Measurements from ENCODE around the gene MCFD2.

Gene MCFD2

DNA sequence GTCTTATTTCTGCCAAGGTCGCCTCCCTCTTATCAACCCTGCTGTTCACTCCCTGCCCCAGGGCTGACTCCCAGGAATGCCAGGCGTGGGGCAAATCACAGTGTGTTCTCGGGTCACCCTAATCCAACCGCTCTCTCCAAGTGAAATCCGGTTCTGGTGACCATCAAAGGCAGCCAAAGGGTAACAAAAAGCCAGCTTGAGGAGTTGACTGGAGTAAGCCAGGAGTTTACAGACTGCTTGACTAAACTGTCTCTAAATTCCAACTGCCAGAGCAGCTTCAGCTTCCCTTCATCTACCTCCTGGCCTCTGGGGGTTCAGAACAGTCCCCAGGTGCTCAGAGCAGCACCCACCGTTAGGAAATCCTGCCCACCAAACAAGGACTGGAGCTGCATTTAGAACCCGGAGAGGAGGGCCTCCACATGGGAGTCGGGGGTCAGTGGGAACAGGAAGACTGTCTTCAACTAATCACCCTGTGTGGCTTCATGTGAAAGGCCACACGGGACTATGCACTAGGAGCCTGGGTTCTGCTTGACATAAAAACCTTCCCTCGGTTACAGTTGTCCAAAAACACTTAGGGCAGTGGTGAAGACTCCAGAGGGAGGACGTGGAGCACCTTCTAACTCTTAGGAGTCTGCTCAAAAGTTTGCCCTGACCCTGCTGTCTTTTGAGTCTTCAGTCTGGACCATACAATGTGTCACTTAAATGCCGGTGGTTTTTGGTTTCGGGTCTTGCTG, 24.2 kb upstream of the MCFD2 start:
- no peak for DNase-seq (ENCODE audit: low read depth in 2 of 2, low spot score in 1 of 2)

DNA sequence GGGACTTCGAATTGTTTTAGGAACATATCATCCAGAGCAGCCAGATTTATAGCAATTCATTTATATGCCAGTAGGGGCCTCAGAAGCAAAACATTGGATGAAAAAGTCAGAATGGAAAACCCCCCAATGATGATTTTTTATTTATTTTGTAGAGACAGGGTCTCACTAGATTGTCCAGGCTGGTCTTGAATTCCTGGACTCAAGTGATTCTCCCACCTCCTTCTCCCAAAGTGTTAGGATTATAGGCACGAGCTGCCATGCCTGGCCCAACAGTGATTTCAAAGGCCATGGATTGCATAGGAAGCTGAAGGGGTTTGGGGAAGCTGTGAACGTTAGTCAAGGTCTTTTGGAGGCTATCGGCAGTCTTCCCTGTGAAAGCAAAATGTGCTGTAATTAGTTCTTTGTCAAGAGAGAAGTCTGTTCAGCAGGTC, 21.9 kb upstream of the MCFD2 start:
- no peak for DNase-seq (ENCODE audit: low read depth in 2 of 2, low spot score in 1 of 2)

DNA sequence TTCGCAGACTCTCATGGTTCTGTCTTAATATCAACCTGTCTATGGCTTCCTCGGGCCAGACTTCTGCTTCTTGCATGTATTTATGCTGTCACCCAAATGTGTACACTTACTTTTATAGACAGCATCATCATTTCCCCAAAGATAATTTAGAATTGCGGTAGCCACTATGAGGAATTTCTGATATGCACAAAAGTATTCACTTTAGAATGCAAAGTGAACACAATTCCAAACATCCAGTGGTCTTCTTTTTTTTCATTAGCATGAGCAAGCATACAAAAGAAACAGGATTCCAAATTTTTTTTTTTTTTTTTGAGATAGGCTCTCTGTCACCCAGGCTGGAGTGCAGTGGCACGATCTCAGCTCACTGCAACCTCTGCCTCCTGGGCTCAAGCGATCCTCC, 21.0 kb upstream of the MCFD2 start:
- DNase-seq (ENCODE audit: low read depth in 2 of 2, low spot score in 1 of 2) = no peak

DNA sequence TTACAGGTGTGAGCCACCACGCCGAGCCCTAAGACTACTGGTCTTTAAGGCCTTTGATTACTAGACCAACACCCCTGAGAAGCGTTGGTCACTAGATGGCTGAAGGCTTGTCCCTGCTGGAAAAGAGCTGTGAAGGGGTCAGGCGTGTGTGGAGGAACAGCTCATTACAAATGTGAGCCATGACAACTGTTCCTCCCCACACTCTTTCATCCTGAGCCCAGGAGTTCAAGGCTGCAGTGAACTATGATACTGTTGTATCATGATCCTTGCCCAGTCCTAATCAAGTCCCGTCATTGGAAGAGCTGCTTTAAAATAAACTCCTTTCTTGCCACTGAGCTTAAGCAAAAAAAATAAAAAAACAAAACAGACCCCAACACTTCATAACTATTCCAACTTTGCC, 19.5 kb upstream of the MCFD2 start:
- no peak for DNase-seq (ENCODE audit: low read depth in 2 of 2, low spot score in 1 of 2)

- DNase-seq (ENCODE audit: low read depth in 2 of 2, low spot score in 1 of 2) = no peak
Observed at GRCh38 chr2:46929612-46930011, 14.0 kb upstream of the MCFD2 start.

DNA sequence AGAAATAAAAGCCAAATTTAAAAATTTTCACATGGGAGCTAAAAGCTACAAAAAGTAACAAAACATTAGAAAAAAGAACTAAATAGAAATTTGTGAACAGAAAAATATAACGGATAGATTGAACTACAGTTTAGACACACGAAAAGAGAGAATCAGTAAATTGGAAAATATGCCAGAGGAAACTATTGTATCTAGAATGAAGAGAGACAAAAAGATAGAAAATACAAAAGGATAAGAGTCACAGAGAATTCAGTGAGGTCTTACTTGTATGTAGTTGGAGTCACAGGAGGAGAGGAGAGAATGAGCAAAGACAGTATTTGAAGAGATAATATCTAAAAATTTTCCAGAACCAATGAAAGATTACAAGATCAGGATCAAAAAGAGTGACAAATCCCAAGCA, 11.3 kb upstream of the MCFD2 start:
- no peak for DNase-seq (ENCODE audit: low read depth in 2 of 2, low spot score in 1 of 2)

- DNase-seq (ENCODE audit: low read depth in 2 of 2, low spot score in 1 of 2) = no peak
Observed at GRCh38 chr2:46925474-46926351, 10.1 kb upstream of the MCFD2 start.

DNA sequence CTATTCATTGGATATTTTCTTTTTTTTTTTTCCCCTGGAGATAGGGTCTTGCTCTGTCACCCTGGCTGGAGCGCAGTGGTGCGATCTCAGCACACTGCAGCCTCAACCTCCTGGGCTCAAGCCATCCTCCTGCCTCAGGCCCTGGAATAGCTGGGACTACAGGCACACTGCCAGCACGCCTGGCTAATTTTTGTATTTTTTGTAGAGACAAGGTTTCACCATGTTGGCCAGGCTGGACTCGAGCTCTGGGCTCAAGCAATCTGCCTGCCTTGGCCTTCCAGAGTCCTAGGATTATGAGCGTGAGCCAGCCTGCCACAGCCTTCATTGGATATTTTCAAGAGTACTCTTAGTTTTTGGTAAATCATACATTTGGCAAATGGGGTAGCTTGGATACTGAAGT, 9.0 kb upstream of the MCFD2 start:
- DNase-seq (ENCODE audit: low read depth in 2 of 2, low spot score in 1 of 2) = no peak

DNA sequence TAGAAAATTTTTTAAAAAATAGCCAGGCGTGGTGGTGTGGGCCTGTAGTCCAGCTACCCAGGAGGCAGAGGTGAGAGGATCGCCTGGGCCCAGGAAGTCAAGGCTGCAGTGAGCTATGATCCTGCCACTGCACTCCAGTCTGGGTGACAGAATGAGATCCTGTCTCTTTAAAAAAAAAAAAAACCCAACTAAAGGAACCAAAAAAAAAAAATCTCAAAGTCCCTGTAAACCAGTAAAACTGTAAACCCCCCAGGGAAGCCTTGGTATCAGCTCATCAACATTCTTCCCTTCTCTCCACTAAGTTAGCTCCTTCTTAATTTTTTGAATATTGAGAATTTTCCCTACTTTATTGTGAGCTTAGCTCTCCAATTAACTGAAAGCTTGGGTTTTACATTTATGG, 8.4 kb upstream of the MCFD2 start:
- no peak for DNase-seq (ENCODE audit: low read depth in 2 of 2, low spot score in 1 of 2)

GRCh38 chr2:46923041-46923528, 7.5 kb upstream of the MCFD2 start:
- DNase-seq (ENCODE audit: low read depth in 2 of 2, low spot score in 1 of 2) = no peak

DNA sequence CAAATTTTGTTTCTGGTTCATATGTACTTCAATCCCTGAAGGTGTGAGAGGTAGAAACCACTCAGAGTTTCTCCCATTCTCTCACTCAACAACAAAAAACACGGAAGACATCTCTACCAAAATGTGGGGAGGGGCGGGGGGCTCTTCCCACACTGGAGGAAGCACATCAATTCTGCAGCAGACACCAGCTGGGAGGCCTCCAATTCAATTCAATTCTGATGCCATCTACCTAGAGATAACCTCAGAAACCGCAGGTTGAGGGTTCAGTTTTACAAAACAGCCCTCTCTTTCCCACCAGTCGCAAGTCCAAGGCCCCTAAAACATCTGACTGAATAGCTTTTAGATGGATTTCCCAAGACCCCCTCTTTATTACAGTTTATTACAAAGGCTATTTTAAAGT, 7.0 kb upstream of the MCFD2 start:
- no peak for DNase-seq (ENCODE audit: low read depth in 2 of 2, low spot score in 1 of 2)

GRCh38 chr2:46921676-46922448, 6.3 kb upstream of the MCFD2 start:
- no peak for DNase-seq (ENCODE audit: low read depth in 2 of 2, low spot score in 1 of 2)

DNA sequence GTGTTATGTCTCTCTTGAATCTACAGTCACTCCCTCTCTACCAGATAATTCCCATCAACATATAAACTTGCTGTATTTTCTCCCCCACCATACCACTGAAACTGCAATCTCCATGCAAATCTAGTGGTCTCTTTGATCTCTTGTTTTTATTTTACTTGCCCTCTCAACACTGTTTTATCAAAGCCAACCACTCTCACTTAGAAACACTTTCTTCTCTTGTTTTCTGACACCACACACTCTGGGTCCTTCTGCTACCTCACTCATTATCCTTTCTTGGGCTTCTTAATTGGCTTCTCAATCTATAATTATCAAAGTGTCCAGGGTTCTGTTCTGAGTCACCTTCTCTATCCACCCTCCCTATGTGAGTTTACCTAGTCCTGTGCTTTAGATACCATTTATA, 2.0 kb upstream of the MCFD2 start:
- DNase-seq (ENCODE audit: low read depth in 2 of 2, low spot score in 1 of 2) = no peak

DNA sequence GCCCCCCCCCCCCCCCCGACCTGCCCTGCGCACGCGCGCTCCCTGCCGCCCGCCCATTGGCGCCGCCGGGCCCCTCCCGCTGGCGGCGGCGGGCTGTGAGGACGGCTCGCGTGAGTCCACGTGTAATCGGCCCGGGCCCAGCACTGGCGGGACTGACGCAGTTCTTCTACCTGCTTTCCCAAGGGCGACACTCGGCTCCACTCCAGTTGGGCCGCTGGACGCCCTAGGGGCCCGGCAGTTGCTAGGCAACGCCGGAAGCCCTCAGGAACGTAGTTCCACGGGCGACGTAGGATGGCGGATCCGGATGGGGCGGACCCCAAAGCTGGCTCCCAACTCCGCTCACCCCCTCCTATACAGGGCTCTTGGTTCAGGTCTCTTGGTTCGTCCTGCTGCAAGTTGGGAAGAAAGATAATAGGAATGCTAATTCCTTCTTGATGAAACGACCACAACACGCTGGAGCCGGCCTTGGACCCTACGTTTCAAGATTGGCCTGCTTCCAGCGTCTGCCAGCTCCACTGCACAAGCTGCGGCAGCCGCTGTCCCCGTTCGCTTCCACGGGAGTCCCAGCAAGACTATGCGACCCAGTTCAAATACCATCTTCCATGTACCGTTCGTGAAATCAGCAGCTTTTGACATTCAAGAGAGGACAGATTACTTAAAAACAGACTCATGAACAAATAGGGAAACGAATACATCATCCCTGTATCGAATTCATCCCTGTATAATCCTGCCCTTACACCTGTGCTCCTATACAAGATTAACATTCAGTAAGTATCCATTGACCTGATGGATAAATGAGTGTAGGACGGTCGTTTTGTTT, 415 bp upstream of the MCFD2 start:
- DNase-seq (ENCODE audit: low read depth in 2 of 2, low spot score in 1 of 2) = peak; percentile 51 to 63

DNA sequence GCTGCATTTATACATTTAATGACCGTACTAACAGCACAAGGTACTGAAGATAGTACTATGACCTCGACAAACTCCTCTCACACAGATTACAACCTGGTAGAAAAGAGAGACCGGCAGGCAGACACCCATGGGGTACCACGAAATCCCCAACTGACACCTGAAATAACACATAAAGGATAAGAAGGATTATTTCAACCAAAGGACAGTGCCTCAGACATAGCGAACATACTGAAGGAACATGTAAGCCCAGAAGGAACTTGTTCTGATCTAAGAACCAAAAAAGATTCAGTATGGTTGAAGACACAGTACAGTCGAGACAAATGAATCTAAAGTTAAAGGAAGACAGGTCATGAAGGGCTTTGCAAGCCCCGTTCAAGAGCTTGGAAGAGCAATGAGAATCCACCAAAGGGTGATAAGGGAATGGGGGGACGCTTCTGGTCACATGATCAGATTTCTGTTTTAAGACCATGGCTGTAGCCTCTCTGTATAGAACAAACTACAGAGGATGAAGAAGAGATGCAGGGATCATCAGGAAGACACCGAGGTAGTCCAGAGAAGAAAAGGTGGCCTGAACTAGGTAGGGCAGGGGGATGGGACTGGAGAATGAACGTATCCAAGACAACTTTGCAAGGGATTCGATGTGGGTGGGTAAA, 902 bp downstream of the MCFD2 start:
- DNase-seq (ENCODE audit: low read depth in 2 of 2, low spot score in 1 of 2) = no peak

GRCh38 chr2:46913471-46914381, 1.9 kb downstream of the MCFD2 start:
- DNase-seq (ENCODE audit: low read depth in 2 of 2, low spot score in 1 of 2) = no peak

DNA sequence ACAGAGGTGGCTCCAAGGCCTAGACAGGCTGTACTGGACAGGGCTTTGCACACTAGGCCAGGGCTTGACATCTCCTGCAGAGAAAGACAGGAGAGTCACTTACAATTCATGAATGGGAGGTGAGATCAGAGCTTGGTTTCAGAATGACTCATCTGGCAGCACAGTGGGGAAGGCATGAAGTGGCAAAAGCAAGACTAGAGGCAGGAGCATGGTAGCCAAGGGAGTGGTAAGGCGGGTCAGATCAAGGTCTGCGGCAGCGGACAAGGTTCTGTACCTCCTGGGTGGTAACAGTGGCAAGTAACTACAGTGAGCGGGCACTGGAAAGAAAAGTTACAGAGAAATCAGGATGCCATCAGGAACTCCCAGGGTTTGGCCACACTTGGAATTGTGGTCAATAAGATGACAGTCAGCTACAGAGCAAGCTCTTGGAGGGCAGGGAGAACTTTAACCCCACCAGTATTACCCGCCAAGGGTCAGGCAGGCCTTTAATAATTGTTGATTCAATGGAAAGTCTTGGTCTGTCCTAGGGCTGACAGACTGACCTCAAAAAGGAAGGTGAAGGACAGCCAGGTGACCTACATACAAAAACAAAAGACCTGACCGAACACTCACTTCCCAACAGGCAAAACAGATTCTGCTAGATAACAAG, 5.7 kb downstream of the MCFD2 start:
- DNase-seq (ENCODE audit: low read depth in 2 of 2, low spot score in 1 of 2) = no peak

DNA sequence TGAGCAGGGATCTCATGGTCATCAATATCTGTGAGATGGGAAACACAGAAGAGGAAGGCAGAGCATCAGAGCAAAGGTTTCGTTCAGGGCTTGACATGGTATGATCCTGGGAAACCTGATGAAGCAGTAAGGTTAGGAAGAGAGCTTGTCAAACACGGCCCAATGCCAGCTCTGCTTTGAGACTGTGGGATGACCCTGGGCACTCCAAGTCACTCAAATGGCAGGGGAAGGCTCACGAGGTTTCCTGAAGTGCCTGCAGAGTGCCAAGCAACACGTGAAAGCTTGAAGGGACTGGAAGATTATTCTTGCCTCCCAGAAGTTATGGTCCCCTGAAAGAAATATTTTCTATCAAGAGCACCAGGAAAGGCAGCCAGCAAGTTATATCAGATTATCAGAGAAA, 6.5 kb downstream of the MCFD2 start:
- DNase-seq (ENCODE audit: low read depth in 2 of 2, low spot score in 1 of 2) = no peak

Measured in stimulated activated CD8-positive, alpha-beta memory T cell treated with anti-CD3 and anti-CD28 coated beads, Interleukin-4, amount 100 ng/mL, for 4 hours (primary cell).